Endothelial cell of umbilical vein (primary cell): ENCODE results near the gene ANAPC2. TPM values are rescaled to one million over a fixed set of nuclear protein-coding genes. Genes with fewer than 3 reads are reported as not detected.

Experiments
- BruUV-seq: library from RNA; stranded (reverse); fragments of 400-500 nt; replicated peaks from 2 replicates; lab custom pipeline; 2021; lab: Mats Ljungman, UMichigan
- CTCF ChIA-PET: fragments of 300-600, 350-600 bp; sonication (Branson Sonifier 250); formaldehyde crosslinking; loops from one replicate; lab custom pipeline; 2021; ENCODE audit warnings: antibody characterized with exemption, inconsistent platforms; lab: Charles Lee
- POLR2A ChIA-PET: fragments of 300-600, 350-600 bp; sonication (Branson Sonifier 250); formaldehyde crosslinking; loops from one replicate; lab custom pipeline; 2021; ENCODE audit warnings: antibody characterized with exemption, inconsistent platforms; lab: Charles Lee
- DNase-seq: peaks from one replicate; pipeline ENCODE4 v3.0.0-alpha.2; 2011; ENCODE audit warnings: low read depth, low spot score
- FAIRE-seq: peaks from 2 replicates; lab custom pipeline; 2011; peaks lifted over from hg19 to GRCh38; lab: Jason Lieb, UNC
- H2AFZ ChIP-seq: 2 replicates; pipeline ENCODE4 v1.6.0; 2012; ENCODE audit warnings: low read depth, low read length, control low read depth, inconsistent platforms
- H3K27ac ChIP-seq: 2 replicates; pipeline ENCODE4 v1.5.1; 2011; ENCODE audit warnings: low read depth, mild to moderate bottlenecking, control low read depth, low read length, moderate library complexity; ENCODE audit not compliant: insufficient read depth
- H3K27me3 ChIP-seq, 2 experiments: 2 replicates each; pipeline versions ENCODE4 v1.6.0 to v1.6.1; 2011; ENCODE audit warnings: low read length in 2 of 2, mixed read lengths in 1 of 2; ENCODE audit not compliant: control insufficient read depth in 2 of 2, insufficient read depth in 2 of 2
- H3K36me3 ChIP-seq, 2 experiments: 2 replicates in 1 of 2; 3 replicates in 1 of 2; pipeline ENCODE4 v1.5.1; 2011; ENCODE audit warnings: low read length in 2 of 2, mild to moderate bottlenecking in 1 of 2, moderate library complexity in 1 of 2; ENCODE audit not compliant: control insufficient read depth in 2 of 2, insufficient read depth in 2 of 2; ENCODE audit errors: extremely low read depth in 1 of 2
- H3K4me1 ChIP-seq: 3 replicates; pipeline ENCODE4 v1.5.1; 2011; ENCODE audit warnings: mild to moderate bottlenecking, low read length; ENCODE audit not compliant: control insufficient read depth, insufficient read depth; ENCODE audit errors: extremely low read depth
- H3K4me2 ChIP-seq: 2 replicates; pipeline ENCODE4 v1.6.1; 2011; ENCODE audit warnings: low read length, control low read depth, mixed read lengths; ENCODE audit not compliant: insufficient read depth
- H3K4me3 ChIP-seq, 3 experiments: fragments of 200-600 bp in 1 of 3; sonication (generic), shearing (Covaris generic) in 1 of 3; replicated peaks in 1 of 3; 2 replicates each; pipeline ENCODE4 v1.5.1; 2011 to 2016; ENCODE audit warnings: control low read depth in 3 of 3, low read length in 3 of 3, mild to moderate bottlenecking in 2 of 3, inconsistent platforms in 1 of 3, low read depth in 1 of 3, moderate library complexity in 1 of 3; ENCODE audit not compliant: insufficient read depth in 1 of 3
- H3K79me2 ChIP-seq: 2 replicates; pipeline ENCODE4 v1.6.0; 2012; ENCODE audit warnings: low read length, inconsistent platforms; ENCODE audit not compliant: control insufficient read depth, insufficient read depth
- H3K9ac ChIP-seq: replicated peaks from 2 replicates; pipeline ENCODE3; 2011; ENCODE audit warnings: low read length, control low read depth; ENCODE audit not compliant: insufficient read depth; ENCODE audit errors: extremely low read depth
- H3K9me1 ChIP-seq: replicated peaks from 3 replicates; pipeline ENCODE4 v1.6.0; 2011; ENCODE audit warnings: mild to moderate bottlenecking, low read length; ENCODE audit not compliant: control insufficient read depth, insufficient read depth; ENCODE audit errors: extremely low read depth
- H3K9me3 ChIP-seq: replicated peaks from 2 replicates; pipeline ENCODE4 v1.5.1; 2012; ENCODE audit warnings: low read length, inconsistent platforms; ENCODE audit not compliant: control insufficient read depth, insufficient read depth
- H4K20me1 ChIP-seq: replicated peaks from 2 replicates; pipeline ENCODE3; 2011; ENCODE audit warnings: mild to moderate bottlenecking, low read length; ENCODE audit not compliant: control insufficient read depth, insufficient read depth; ENCODE audit errors: extremely low read depth
- EZH2 ChIP-seq: IDR thresholded peaks from 2 replicates; pipeline ENCODE4 v1.6.1; 2012; ENCODE audit warnings: borderline replicate concordance, low read depth, mild to moderate bottlenecking, moderate library complexity, low read length, inconsistent platforms; ENCODE audit not compliant: severe bottlenecking
- FOS ChIP-seq: IDR thresholded peaks from 2 replicates; pipeline ENCODE4 v1.6.1; 2011; ENCODE audit warnings: mild to moderate bottlenecking, low read length, moderate library complexity, borderline replicate concordance; ENCODE audit not compliant: insufficient read depth
- GATA2 ChIP-seq: IDR thresholded peaks from 2 replicates; pipeline ENCODE4 v1.7.0; 2011; ENCODE audit warnings: low read depth, mild to moderate bottlenecking, moderate library complexity, mixed read lengths, low read length; ENCODE audit not compliant: insufficient read length, insufficient read depth
- JUN ChIP-seq: IDR thresholded peaks from 2 replicates; pipeline ENCODE4 v1.6.1; 2011; ENCODE audit warnings: borderline replicate concordance, low read depth; ENCODE audit not compliant: insufficient read length, insufficient read depth
- MYC ChIP-seq: IDR thresholded peaks from one replicate; pipeline ENCODE4 v1.6.1; 2011; ENCODE audit warnings: mild to moderate bottlenecking, low read depth, low read length
- POLR2A ChIP-seq: IDR thresholded peaks from 2 replicates; pipeline ENCODE4 v1.6.1; 2012; ENCODE audit warnings: low read depth, mild to moderate bottlenecking, control low read depth, low read length
- POLR2AphosphoS5 ChIP-seq: IDR thresholded peaks from 2 replicates; pipeline ENCODE4 v1.6.1; 2012; ENCODE audit warnings: low read depth, mild to moderate bottlenecking, control low read depth, low read length, moderate library complexity; ENCODE audit not compliant: insufficient read depth
- dilution Hi-C: fragments of 300-500 bp; cut with MboI; formaldehyde crosslinking; loops from one replicate; pipeline ENCODE4 v1.15.0; 2019; ENCODE audit warnings: low sequenced_read_pairs; ENCODE audit not compliant: extremely low pct_ligation_motif_present
- intact Hi-C: fragments of 100-400 bp; cut with micrococcal nuclease; formaldehyde crosslinking; loops from one replicate; pipeline ENCODE4 v1.10.0; 2022
- polyA plus RNA-seq, 4 experiments: library from polyadenylated mRNA; depleted of rRNA in 3 of 4; stranded (reverse) in 3 of 4; unstranded in 1 of 4; fragments of >200 nt; gene quantifications; 2 replicates each; pipeline versions ENCODE4 v1.2.1 to v1.2.3, GENCODE V29; 2011 to 2012; ENCODE audit warnings: missing spikeins in 1 of 4
- total RNA-seq: library from RNA; stranded (reverse); gene quantifications from 2 replicates; pipeline ENCODE4 v1.2.3, GENCODE V29; 2021
- TF ChIP-seq, protein P1 (sequence below): IDR thresholded peaks from 2 replicates; pipeline ENCODE4 v1.6.1; 2011; ENCODE audit not compliant: insufficient read depth, insufficient read length
- TF ChIP-seq, protein P2 (sequence below), 2 donors: IDR thresholded peaks; 1 replicate in 1 of 2; 2 replicates in 1 of 2; pipeline ENCODE4 v1.5.1; 2011; ENCODE audit warnings: low read length in 2 of 2, mild to moderate bottlenecking in 2 of 2, moderate library complexity in 2 of 2, control low read depth in 1 of 2, inconsistent platforms in 1 of 2, low read depth in 1 of 2; ENCODE audit not compliant: insufficient read depth in 1 of 2; ENCODE audit errors: extremely low read depth in 1 of 2

The ANAPC2 gene
- total and polyA plus RNA-seq, 2 donors (not counting 3 experiments of a cell fraction or from before 2014, with no cell fraction given): 44.8 to 69.2 TPM

DNA sequence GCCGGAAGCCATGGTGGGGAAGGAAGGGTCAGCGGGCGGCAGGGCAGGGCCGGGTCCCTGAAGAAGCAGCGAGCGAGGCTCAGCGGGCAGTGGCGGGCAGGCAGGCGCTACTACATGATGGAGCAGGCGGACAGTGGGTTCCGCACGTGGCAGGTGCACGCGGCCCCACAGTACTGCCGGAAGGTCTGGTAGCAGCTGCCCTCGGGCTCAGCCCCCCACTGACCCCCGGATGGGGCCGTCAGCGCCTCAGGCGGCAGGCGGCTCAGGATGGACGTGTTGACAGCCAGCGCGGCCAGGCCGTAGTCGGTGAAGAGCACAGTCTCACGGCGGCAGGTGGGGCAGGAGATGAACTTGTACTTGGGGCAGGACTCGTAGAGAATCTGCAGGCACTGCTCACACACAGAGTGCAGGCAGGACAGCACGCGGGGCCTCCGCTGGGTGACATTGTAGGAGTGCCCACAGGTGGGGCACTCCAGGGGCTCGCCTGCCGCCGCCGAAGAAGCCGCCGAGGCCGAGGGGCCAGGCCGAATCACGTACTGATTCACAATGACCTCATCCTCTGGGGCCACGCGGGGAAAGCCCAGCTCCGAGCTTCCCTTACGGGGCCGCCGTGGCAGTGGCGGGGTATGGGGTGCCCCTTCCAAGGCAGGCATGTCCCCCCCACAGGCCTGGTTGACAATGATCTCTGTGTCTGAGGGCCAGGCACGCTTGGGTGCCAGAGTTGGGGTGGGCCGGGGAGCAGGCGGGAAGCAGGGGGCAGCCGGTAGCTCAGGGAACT, 32.1 kb upstream of the ANAPC2 start:
- Histone ChIP-seq H3K36me3 (peaks cover 0 to 2% of the 10 kb centered on the region in 2 experiments), H3K9me3 (no peaks in the 10 kb centered on the region), H3K79me2 (no peaks in the 10 kb centered on the region), H3K27ac (no peak overlapping the region), H3K9ac (no peak overlapping the region), H3K4me2 (no peak overlapping the region), H2AFZ (no peak overlapping the region), H3K4me3 (no peak overlapping the region), H3K27me3 (no peaks in the 10 kb centered on the region), H3K9me1 (no peaks in the 10 kb centered on the region), H4K20me1 (no peaks in the 10 kb centered on the region), H3K4me1 (peaks cover 18% of the 10 kb centered on the region)
- POLR2A ChIA-PET: no interaction called here
- FAIRE-seq (no peak), DNase-seq (no peak)
- dilution Hi-C loops (no loop called here), intact Hi-C loops (no loop called here)
- CTCF ChIA-PET: no interaction called here
- BruUV-seq: no TSS peak
- no peak for TF ChIP-seq JUN
- TF ChIP-seq POLR2AphosphoS5: no peak
- no peak for TF ChIP-seq GATA2
- TF ChIP-seq, protein P1, sequence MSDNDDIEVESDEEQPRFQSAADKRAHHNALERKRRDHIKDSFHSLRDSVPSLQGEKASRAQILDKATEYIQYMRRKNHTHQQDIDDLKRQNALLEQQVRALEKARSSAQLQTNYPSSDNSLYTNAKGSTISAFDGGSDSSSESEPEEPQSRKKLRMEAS: no peak
- TF ChIP-seq, protein P2, sequence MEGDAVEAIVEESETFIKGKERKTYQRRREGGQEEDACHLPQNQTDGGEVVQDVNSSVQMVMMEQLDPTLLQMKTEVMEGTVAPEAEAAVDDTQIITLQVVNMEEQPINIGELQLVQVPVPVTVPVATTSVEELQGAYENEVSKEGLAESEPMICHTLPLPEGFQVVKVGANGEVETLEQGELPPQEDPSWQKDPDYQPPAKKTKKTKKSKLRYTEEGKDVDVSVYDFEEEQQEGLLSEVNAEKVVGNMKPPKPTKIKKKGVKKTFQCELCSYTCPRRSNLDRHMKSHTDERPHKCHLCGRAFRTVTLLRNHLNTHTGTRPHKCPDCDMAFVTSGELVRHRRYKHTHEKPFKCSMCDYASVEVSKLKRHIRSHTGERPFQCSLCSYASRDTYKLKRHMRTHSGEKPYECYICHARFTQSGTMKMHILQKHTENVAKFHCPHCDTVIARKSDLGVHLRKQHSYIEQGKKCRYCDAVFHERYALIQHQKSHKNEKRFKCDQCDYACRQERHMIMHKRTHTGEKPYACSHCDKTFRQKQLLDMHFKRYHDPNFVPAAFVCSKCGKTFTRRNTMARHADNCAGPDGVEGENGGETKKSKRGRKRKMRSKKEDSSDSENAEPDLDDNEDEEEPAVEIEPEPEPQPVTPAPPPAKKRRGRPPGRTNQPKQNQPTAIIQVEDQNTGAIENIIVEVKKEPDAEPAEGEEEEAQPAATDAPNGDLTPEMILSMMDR (IDR thresholded peaks at IDR 0.05; ENCODE audit: extremely low read depth in 1 of 2, insufficient read depth in 1 of 2, low read depth in 1 of 2, low read length in 2 of 2): no peak
- TF ChIP-seq FOS: no peak
- TF ChIP-seq EZH2: no peak
- TF ChIP-seq POLR2A: no peak
- no peak for TF ChIP-seq MYC
